Spinal cord (tissue), 10 donors: ENCODE results near the gene DEK. TPM values are rescaled to one million over a fixed set of nuclear protein-coding genes. Genes with fewer than 3 reads are reported as not detected.
"Not testable (repeated sequence)": the region's sequence is repeated elsewhere in the genome, so short reads cannot be mapped to it uniquely, and the experiment has no call there.

ENCODE experiments used
- DNase-seq, 6 donors: peaks; one replicate each; pipeline versions ENCODE4 v3.0.0 to v3.0.0-alpha.2; 2013 to 2015; ENCODE audit warnings: low spot score in 6 of 6, low read depth in 4 of 6
- H3K27ac ChIP-seq: one replicate; pipeline ENCODE4 v1.5.1; 2013; ENCODE audit warnings: low read depth, low read length, control low read depth
- H3K27me3 ChIP-seq: one replicate; pipeline ENCODE4 v1.6.1; 2013; ENCODE audit warnings: low read length; ENCODE audit not compliant: control insufficient read depth, insufficient read depth
- H3K36me3 ChIP-seq: one replicate; pipeline ENCODE4 v1.6.1; 2013; ENCODE audit warnings: low read length; ENCODE audit not compliant: control insufficient read depth, insufficient read depth
- H3K4me1 ChIP-seq: one replicate; pipeline ENCODE4 v1.6.1; 2013; ENCODE audit warnings: low read length; ENCODE audit not compliant: control insufficient read depth, insufficient read depth
- H3K4me3 ChIP-seq: one replicate; pipeline ENCODE4 v1.5.1; 2013; ENCODE audit warnings: low read depth, low read length, control low read depth
- H3K9me3 ChIP-seq: one replicate; pipeline ENCODE4 v1.6.1; 2013; ENCODE audit warnings: low read length; ENCODE audit not compliant: control insufficient read depth, insufficient read depth
- WGBS: methylation state at CpG from one replicate; pipeline ENCODE4 v1.1.5; 2013; ENCODE audit warnings: missing lambda C conversion rate; ENCODE audit not compliant: insufficient coverage; 5-methylcytosine and 5-hydroxymethylcytosine counted together
- long read RNA-seq, 4 donors: transcript quantifications; one replicate each; lab custom pipeline, GENCODE V29; 2026
- polyA plus RNA-seq, 2 donors: library from polyadenylated mRNA; unstranded; fragments of 120-200 nt; gene quantifications; one replicate each; pipeline ENCODE4 v1.2.1, GENCODE V29; 2013; ENCODE audit not compliant: insufficient read length in 2 of 2
- total RNA-seq, 2 donors: library from RNA; depleted of rRNA in 1 of 2; stranded (reverse); fragments of 120-200 nt in 1 of 2; fragments of >200 nt in 1 of 2; gene quantifications; one replicate each; pipeline versions ENCODE4 v1.2.3 to v1.2.4, GENCODE V29; 2013 to 2014
- donor health status: healthy.

DEK gene
- total RNA-seq (100 to 1,000 TPM in 1 of 2 donors, 10 to 100 TPM in 1; 93.3 to 124 TPM), polyA plus RNA-seq (100 to 1,000 TPM in 1 of 2 donors, 10 to 100 TPM in 1; 79.0 to 111 TPM)
- long read RNA-seq, donor 1, transcript DEK-202 (11 exons, 3,427 nt), result major isoform, 17 of 49 reads
- long read RNA-seq, donor 1, partial matches to known transcripts, result 31 of 49 reads
- long read RNA-seq, donor 1, other reads (novel, unspliced or antisense), result 0 of 49 reads
- long read RNA-seq, donor 2, partial matches to known transcripts, result 0 of 3 reads
- long read RNA-seq, donor 2, other reads (novel, unspliced or antisense), result 0 of 3 reads
- long read RNA-seq, donor 3, partial matches to known transcripts, result 22 of 26 reads
- long read RNA-seq, donor 3, other reads (novel, unspliced or antisense), result 0 of 26 reads
- long read RNA-seq, donor 4, transcript DEK-202 (11 exons, 3,427 nt), result major isoform, 10 of 88 reads
- long read RNA-seq, donor 4, partial matches to known transcripts, result 72 of 88 reads
- long read RNA-seq, donor 4, other reads (novel, unspliced or antisense), result 0 of 88 reads

- Histone ChIP-seq H3K36me3 (peaks cover 8% of the 10 kb centered on the region), H3K27me3 (no peaks in the 10 kb centered on the region), H3K4me1 (peaks cover 7% of the 10 kb centered on the region), H3K9me3 (peaks cover 4% of the 10 kb centered on the region), H3K4me3 (peak within 1 kb of the TSS; percentile 80), H3K27ac (peak within 1 kb of the TSS; percentile 81)
- under 1% methylated on average over 113 of the region's 113 CpGs for WGBS
- peak; percentile 70 to 97 (median 84) for DNase-seq
These were observed at the start of gene DEK for GRCh38 chr6:18264219-18264922. DEK (minus strand) TSS chr6:18264530; CDS start chr6:18263987, 543 bp downstream.

DNA sequence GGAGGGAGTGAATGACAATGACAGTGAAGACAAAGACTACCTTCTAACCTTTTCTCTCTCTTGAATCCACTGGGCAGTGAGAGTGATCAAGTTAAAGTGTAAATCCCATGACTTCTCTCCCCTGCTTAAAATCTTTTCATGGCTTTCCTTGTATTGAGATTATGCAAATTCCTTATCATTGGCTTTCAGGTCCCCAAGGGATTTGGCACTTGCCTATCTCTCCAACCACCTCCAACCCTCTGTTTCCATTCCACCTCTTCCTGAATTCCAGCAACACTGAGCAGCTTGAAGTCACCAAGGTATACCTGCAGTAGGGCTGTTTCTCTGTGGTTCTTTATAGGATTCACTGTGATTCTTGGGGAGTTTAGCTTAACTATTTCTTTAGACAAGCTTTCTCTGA, 48.0 kb upstream of the DEK start:
- Histone ChIP-seq H3K4me1 (no peaks in the 10 kb centered on the region), H3K36me3 (no peaks in the 10 kb centered on the region), H3K4me3 (no peak overlapping the region), H3K27ac (no peak overlapping the region), H3K9me3 (no peaks in the 10 kb centered on the region), H3K27me3 (no peaks in the 10 kb centered on the region)
- no peak for DNase-seq

DNA sequence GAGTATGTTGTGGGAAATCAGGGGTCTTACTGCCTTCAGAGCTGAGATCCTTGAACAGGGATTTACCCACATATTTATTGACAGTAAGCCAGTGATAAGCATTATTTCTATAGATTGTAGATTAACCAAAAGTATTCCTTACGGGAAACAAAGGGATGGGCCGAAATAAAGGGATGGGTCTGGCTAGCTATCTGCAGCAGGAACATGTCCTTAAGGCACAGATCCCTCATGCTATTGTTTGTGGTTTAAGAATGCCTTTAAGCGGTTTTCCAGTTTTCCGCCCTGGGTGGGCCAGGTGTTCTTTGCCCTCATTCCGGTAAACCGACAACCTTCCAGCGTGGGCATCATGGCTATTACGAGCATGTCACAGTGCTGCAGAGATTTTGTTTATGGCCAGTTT, 45.7 kb upstream of the DEK start:
- WGBS, result 100% methylated on average over 1 of the region's 8 CpGs
- not testable (repeated sequence) for H3K4me1 ChIP-seq, DNase-seq, H3K27me3 ChIP-seq, H3K27ac ChIP-seq, H3K9me3 ChIP-seq, H3K36me3 ChIP-seq, H3K4me3 ChIP-seq

DNA sequence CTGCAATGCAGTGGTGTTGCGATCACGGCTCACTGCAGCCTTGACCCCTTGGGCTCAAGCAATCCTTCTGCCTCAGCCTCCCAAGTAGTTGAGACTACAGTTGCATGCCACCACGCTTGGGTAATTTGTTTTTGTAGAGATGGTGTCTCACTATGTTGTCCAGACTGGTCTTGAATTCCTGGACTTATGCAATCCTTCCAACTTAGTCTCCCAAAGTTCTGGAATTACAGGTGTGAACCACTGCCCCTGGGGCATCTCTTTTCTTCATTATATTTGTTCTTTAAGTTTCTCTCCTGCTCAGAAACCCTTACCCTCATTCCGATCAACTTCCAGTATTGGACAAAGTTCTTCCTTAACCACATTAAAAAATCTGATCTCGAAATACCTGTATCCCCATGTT, 44.7 kb upstream of the DEK start:
- no peak overlapping the region for H3K4me3 ChIP-seq
- no peaks in the 10 kb centered on the region for H3K36me3 ChIP-seq
- DNase-seq, result no peak
- H3K4me1 ChIP-seq, result no peaks in the 10 kb centered on the region
- no peaks in the 10 kb centered on the region for H3K9me3 ChIP-seq
- WGBS, result 93% methylated on average over 3 of the region's 5 CpGs
- H3K27me3 ChIP-seq, result no peaks in the 10 kb centered on the region
- no peak overlapping the region for H3K27ac ChIP-seq

- Histone ChIP-seq H3K36me3 (no peaks in the 10 kb centered on the region), H3K4me3 (no peak overlapping the region), H3K4me1 (no peaks in the 10 kb centered on the region), H3K9me3 (no peaks in the 10 kb centered on the region), H3K27ac (no peak overlapping the region), H3K27me3 (no peaks in the 10 kb centered on the region)
- 88% methylated on average over 3 of the region's 4 CpGs for WGBS
- no peak for DNase-seq
These were observed 43.9 kb upstream of the DEK start for GRCh38 chr6:18308070-18308735.

DNA sequence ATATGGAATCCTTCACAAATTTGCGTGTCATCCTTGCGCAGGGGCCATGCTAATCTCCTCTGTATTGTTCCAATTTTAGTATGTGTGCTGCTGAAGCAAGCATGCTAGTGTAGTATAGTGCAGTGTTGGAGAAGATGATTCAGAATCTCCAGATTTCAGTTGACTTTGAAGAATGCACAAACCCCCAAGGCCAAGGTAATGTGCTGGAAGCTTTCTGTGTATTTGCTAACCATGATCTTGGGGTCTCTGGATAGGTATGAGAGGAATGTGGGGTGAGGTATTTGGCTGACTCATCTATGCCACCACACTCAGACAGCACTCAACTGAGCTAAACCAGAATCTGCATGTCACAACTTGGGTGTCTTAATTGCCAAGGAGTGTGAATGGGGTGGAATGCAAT, 42.6 kb upstream of the DEK start:
- Histone ChIP-seq H3K4me1 (no peaks in the 10 kb centered on the region), H3K27ac (no peak overlapping the region), H3K9me3 (no peaks in the 10 kb centered on the region), H3K27me3 (no peaks in the 10 kb centered on the region), H3K4me3 (no peak overlapping the region), H3K36me3 (no peaks in the 10 kb centered on the region)
- DNase-seq, result no peak
- WGBS, result 92% methylated on average over 2 of the region's 2 CpGs

DNA sequence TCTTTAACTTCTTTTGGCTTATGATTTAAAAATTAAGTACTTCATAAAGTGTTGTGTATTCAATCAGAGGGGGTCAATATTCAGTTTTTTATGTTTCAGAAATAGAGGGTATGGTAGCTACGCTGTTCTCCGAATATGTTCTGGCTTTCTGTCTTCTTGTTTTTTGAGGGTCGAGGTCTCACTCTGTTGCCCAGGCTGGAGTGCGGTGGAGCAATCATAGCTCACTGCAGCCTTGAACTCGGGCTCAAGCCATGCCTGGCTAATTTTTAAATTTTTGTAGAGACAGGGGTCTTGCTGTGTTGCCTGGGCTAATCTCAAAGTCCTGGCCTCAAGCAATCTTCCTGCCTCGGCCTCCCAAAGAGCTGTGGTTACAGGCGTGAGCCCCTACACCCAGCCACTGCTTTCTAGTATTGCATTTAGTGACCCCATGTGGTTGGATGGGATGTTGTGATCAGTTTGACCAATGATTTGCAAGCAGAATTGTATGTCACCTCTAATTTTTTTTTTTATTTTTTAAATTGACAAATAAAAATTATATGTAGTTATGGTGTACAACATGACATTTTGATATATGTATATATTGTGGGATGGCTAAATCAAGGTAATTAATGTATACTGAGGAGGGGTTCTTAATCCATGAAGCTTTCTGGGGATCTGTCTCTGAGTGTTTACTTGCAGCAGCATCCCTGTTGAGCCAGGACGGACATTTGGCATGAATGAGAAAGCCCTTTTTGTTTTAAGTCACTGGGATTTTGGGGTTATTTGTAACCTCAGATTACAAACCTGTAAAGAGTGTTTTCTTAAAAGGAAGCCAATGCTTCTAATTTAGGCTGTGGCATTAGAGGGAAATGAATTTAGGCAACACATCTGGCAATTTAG, 38.5 kb upstream of the DEK start:
- WGBS, result 90% methylated on average over 7 of the region's 8 CpGs
- H3K27ac ChIP-seq, result no peak overlapping the region

DNA sequence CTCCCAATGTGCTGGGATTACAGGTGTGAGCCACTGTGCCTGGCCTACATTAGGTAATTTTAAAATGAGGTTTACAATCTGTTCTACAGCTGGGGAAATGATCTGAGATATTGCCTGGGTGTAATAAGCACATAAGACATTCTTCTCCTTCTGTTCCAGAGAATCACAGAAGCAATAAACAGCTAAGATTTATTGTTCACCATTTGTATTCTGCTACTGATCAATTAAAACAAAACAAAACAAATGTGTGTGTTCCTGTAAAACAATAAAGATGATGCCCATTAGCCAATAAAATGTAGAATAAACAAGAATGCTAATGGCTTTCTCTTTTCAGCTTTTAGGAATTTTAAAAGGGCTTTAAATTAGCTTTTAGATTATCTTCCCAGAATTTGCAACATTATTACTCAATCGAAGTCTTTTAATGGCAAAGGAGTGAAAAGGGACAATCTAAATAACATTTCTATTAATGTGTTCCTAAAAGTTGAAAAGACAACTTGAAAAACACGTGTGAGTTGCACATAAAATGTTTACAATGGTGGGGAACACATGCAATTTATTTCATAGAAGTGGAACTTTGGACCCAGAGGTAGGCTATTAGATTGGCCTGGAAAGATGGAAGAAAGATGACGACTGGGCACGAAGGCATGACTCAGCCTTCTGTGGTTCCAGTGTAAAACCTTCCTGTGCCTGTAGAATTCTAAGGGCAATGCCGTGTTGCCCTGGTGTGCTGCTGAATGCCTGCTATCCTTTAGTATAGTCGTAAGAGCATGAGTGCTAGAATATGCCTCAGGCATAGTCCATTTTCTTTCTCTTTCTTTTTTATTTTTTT, 29.0 kb upstream of the DEK start:
- DNase-seq, result peak in 1 of 6 donors; percentile 64
- WGBS, result 51% methylated on average over 4 of the region's 6 CpGs
- Histone ChIP-seq H3K36me3 (no peaks in the 10 kb centered on the region), H3K4me3 (no peak overlapping the region), H3K27ac (no peak overlapping the region), H3K27me3 (no peaks in the 10 kb centered on the region), H3K4me1 (no peaks in the 10 kb centered on the region), H3K9me3 (no peaks in the 10 kb centered on the region)

More for the DNA sequence above, 38.5 kb upstream of the DEK start:
- no peak overlapping the region for H3K4me3 ChIP-seq
- H3K4me1 ChIP-seq, result no peaks in the 10 kb centered on the region
- no peaks in the 10 kb centered on the region for H3K27me3 ChIP-seq
- H3K36me3 ChIP-seq, result no peaks in the 10 kb centered on the region
- DNase-seq, result peak in 1 of 6 donors; percentile 13
- H3K9me3 ChIP-seq, result no peaks in the 10 kb centered on the region
